ENCODE data around the gene VIPR2.
A peak's percentile ranks its signal among the peaks of the same experiment; 100 is the strongest.

The VIPR2 gene

GRCh38 chr7:159169391-159169790 is 24.7 kb upstream of the VIPR2 start:
- Histone ChIP-seq H3K14ac (ENCODE audit: low read length) (peak overlapping the region; percentile 2), H3K4me3 (ENCODE audit: low read length in 2 of 2) (no peak overlapping the region), H3K27me3 (ENCODE audit: control insufficient read depth in 3 of 3, insufficient read depth in 3 of 3, low read depth in 1 of 3, low read length in 3 of 3) (peaks cover 0 to 2% (median 0%) of the 10 kb centered on the region in 3 experiments), H3K18ac (ENCODE audit: low read length) (peak overlapping the region; percentile 19), H4K91ac (ENCODE audit: low read depth, low read length, poor library complexity) (no peak overlapping the region), H3K36me3 (replicated peaks in 1 of 2; ENCODE audit: control insufficient read depth in 2 of 2, insufficient read depth in 2 of 2, low read length in 2 of 2) (no peaks in the 10 kb centered on the region), H3K27ac (replicated peaks; ENCODE audit: low read length) (no peak overlapping the region), H3K4ac (ENCODE audit: low read length) (no peak overlapping the region), H3K79me1 (ENCODE audit: low read depth, low read length) (peaks cover 3% of the 10 kb centered on the region), H4K8ac (ENCODE audit: low read depth, low read length) (no peak overlapping the region), H2BK5ac (ENCODE audit: low read length) (no peak overlapping the region), H3K23ac (ENCODE audit: low read depth, low read length, poor library complexity) (peak overlapping the region; percentile 94), H2AFZ (ENCODE audit: low read length) (no peak overlapping the region), H3K9ac (ENCODE audit: low read depth, low read length, poor library complexity) (no peak overlapping the region), H2AK5ac (ENCODE audit: low read depth, low read length) (no peak overlapping the region), H3K4me2 (ENCODE audit: insufficient read depth, low read length, poor library complexity, severe bottlenecking) (no peak overlapping the region), H3K9me3 (replicated peaks in 1 of 2; ENCODE audit: control insufficient read depth in 2 of 2, insufficient read depth in 1 of 2, low read depth in 1 of 2, low read length in 2 of 2) (peaks cover 3 to 13% of the 10 kb centered on the region in 2 donors), H3K4me1 (ENCODE audit: control insufficient read depth in 2 of 2, insufficient read depth in 1 of 2, low read depth in 1 of 2, low read length in 2 of 2) (no peaks in the 10 kb centered on the region), H2BK12ac (ENCODE audit: low read length) (no peak overlapping the region), H2BK15ac (ENCODE audit: low read length) (peak overlapping the region; percentile 18), H2BK120ac (ENCODE audit: low read depth, low read length) (no peak overlapping the region)
- no peak for DNase-seq (ENCODE audit: low spot score)
- WGBS, 2 donors (ENCODE audit: extremely low coverage in 2 of 2, insufficient read length in 2 of 2, insufficient replicate concordance in 1 of 2) = no CpG with 5 or more reads among the region's 17 CpGs

- Histone ChIP-seq H3K4me1 (ENCODE audit: control insufficient read depth in 2 of 2, insufficient read depth in 1 of 2, low read depth in 1 of 2, low read length in 2 of 2) (no peaks in the 10 kb centered on the region), H3K4ac (ENCODE audit: low read length) (no peak overlapping the region), H2AFZ (ENCODE audit: low read length) (no peak overlapping the region), H4K91ac (ENCODE audit: low read depth, low read length, poor library complexity) (no peak overlapping the region), H3K36me3 (replicated peaks in 1 of 2; ENCODE audit: control insufficient read depth in 2 of 2, insufficient read depth in 2 of 2, low read length in 2 of 2) (no peaks in the 10 kb centered on the region), H3K23ac (ENCODE audit: low read depth, low read length, poor library complexity) (no peak overlapping the region), H3K4me2 (ENCODE audit: insufficient read depth, low read length, poor library complexity, severe bottlenecking) (no peak overlapping the region), H3K9me3 (replicated peaks in 1 of 2; ENCODE audit: control insufficient read depth in 2 of 2, insufficient read depth in 1 of 2, low read depth in 1 of 2, low read length in 2 of 2) (peaks cover 3 to 11% of the 10 kb centered on the region in 2 donors), H3K18ac (ENCODE audit: low read length) (peak overlapping the region; percentile 42), H2BK12ac (ENCODE audit: low read length) (peak overlapping the region; percentile 58), H3K4me3 (ENCODE audit: low read length in 2 of 2) (no peak overlapping the region), H3K9ac (ENCODE audit: low read depth, low read length, poor library complexity) (peak overlapping the region; percentile 44), H3K14ac (ENCODE audit: low read length) (no peak overlapping the region), H2BK5ac (ENCODE audit: low read length) (no peak overlapping the region), H2AK5ac (ENCODE audit: low read depth, low read length) (no peak overlapping the region), H3K27me3 (ENCODE audit: control insufficient read depth in 3 of 3, insufficient read depth in 3 of 3, low read depth in 1 of 3, low read length in 3 of 3) (no peaks in the 10 kb centered on the region), H3K79me1 (ENCODE audit: low read depth, low read length) (peaks cover 3% of the 10 kb centered on the region), H2BK15ac (ENCODE audit: low read length) (no peak overlapping the region), H3K27ac (replicated peaks; ENCODE audit: low read length) (no peak overlapping the region), H2BK120ac (ENCODE audit: low read depth, low read length) (no peak overlapping the region), H4K8ac (ENCODE audit: low read depth, low read length) (no peak overlapping the region)
- no CpG with 5 or more reads among the region's 15 CpGs for WGBS, 2 donors (ENCODE audit: extremely low coverage in 2 of 2, insufficient read length in 2 of 2, insufficient replicate concordance in 1 of 2)
- no peak for DNase-seq (ENCODE audit: low spot score)
These were observed 22.5 kb upstream of the VIPR2 start for GRCh38 chr7:159167139-159167538.

GRCh38 chr7:159166530-159166929 is 21.9 kb upstream of the VIPR2 start:
- H4K91ac ChIP-seq (ENCODE audit: low read depth, low read length, poor library complexity) = no peak overlapping the region
- H2BK120ac ChIP-seq (ENCODE audit: low read depth, low read length) = no peak overlapping the region
- DNase-seq (ENCODE audit: low spot score) = no peak
- H2AFZ ChIP-seq (ENCODE audit: low read length) = no peak overlapping the region
- H3K9ac ChIP-seq (ENCODE audit: low read depth, low read length, poor library complexity) = no peak overlapping the region
- no peak overlapping the region for H2BK5ac ChIP-seq (ENCODE audit: low read length)
- no peak overlapping the region for H4K8ac ChIP-seq (ENCODE audit: low read depth, low read length)
- H3K79me1 ChIP-seq (ENCODE audit: low read depth, low read length) = peaks cover 3% of the 10 kb centered on the region
- H3K4ac ChIP-seq (ENCODE audit: low read length) = no peak overlapping the region
- H3K18ac ChIP-seq (ENCODE audit: low read length) = no peak overlapping the region
- no peak overlapping the region for H2AK5ac ChIP-seq (ENCODE audit: low read depth, low read length)
- H3K4me2 ChIP-seq (ENCODE audit: insufficient read depth, low read length, poor library complexity, severe bottlenecking) = no peak overlapping the region
- H2BK15ac ChIP-seq (ENCODE audit: low read length) = no peak overlapping the region
- peak overlapping the region in 1 of 2 donors; percentile 54 for H3K4me3 ChIP-seq (ENCODE audit: low read length in 2 of 2)
- no peak overlapping the region for H3K27ac ChIP-seq (replicated peaks; ENCODE audit: low read length)
- no peaks in the 10 kb centered on the region for H3K4me1 ChIP-seq (ENCODE audit: control insufficient read depth in 2 of 2, insufficient read depth in 1 of 2, low read depth in 1 of 2, low read length in 2 of 2)
- peaks cover 3 to 11% of the 10 kb centered on the region in 2 donors for H3K9me3 ChIP-seq (replicated peaks in 1 of 2; ENCODE audit: control insufficient read depth in 2 of 2, insufficient read depth in 1 of 2, low read depth in 1 of 2, low read length in 2 of 2)
- no peaks in the 10 kb centered on the region for H3K27me3 ChIP-seq (ENCODE audit: control insufficient read depth in 3 of 3, insufficient read depth in 3 of 3, low read depth in 1 of 3, low read length in 3 of 3)
- H3K14ac ChIP-seq (ENCODE audit: low read length) = no peak overlapping the region
- no peak overlapping the region for H3K23ac ChIP-seq (ENCODE audit: low read depth, low read length, poor library complexity)
- H2BK12ac ChIP-seq (ENCODE audit: low read length) = no peak overlapping the region
- no CpG with 5 or more reads among the region's 3 CpGs for WGBS, 2 donors (ENCODE audit: extremely low coverage in 2 of 2, insufficient read length in 2 of 2, insufficient replicate concordance in 1 of 2)
- no peaks in the 10 kb centered on the region for H3K36me3 ChIP-seq (replicated peaks in 1 of 2; ENCODE audit: control insufficient read depth in 2 of 2, insufficient read depth in 2 of 2, low read length in 2 of 2)

GRCh38 chr7:159165352-159165751 is 20.7 kb upstream of the VIPR2 start:
- Histone ChIP-seq H3K18ac (ENCODE audit: low read length) (no peak overlapping the region), H3K9me3 (replicated peaks in 1 of 2; ENCODE audit: control insufficient read depth in 2 of 2, insufficient read depth in 1 of 2, low read depth in 1 of 2, low read length in 2 of 2) (peaks cover 3 to 11% of the 10 kb centered on the region in 2 donors), H3K36me3 (replicated peaks in 1 of 2; ENCODE audit: control insufficient read depth in 2 of 2, insufficient read depth in 2 of 2, low read length in 2 of 2) (no peaks in the 10 kb centered on the region), H3K27me3 (ENCODE audit: control insufficient read depth in 3 of 3, insufficient read depth in 3 of 3, low read depth in 1 of 3, low read length in 3 of 3) (no peaks in the 10 kb centered on the region), H3K4me1 (ENCODE audit: control insufficient read depth in 2 of 2, insufficient read depth in 1 of 2, low read depth in 1 of 2, low read length in 2 of 2) (no peaks in the 10 kb centered on the region), H2BK15ac (ENCODE audit: low read length) (no peak overlapping the region), H3K14ac (ENCODE audit: low read length) (no peak overlapping the region), H2BK5ac (ENCODE audit: low read length) (no peak overlapping the region), H2AFZ (ENCODE audit: low read length) (no peak overlapping the region), H3K4me3 (ENCODE audit: low read length in 2 of 2) (no peak overlapping the region), H2BK120ac (ENCODE audit: low read depth, low read length) (no peak overlapping the region), H3K4ac (ENCODE audit: low read length) (no peak overlapping the region), H3K27ac (replicated peaks; ENCODE audit: low read length) (no peak overlapping the region), H3K23ac (ENCODE audit: low read depth, low read length, poor library complexity) (no peak overlapping the region), H2AK5ac (ENCODE audit: low read depth, low read length) (no peak overlapping the region), H3K4me2 (ENCODE audit: insufficient read depth, low read length, poor library complexity, severe bottlenecking) (no peak overlapping the region), H4K8ac (ENCODE audit: low read depth, low read length) (no peak overlapping the region), H2BK12ac (ENCODE audit: low read length) (no peak overlapping the region), H4K91ac (ENCODE audit: low read depth, low read length, poor library complexity) (no peak overlapping the region), H3K9ac (ENCODE audit: low read depth, low read length, poor library complexity) (no peak overlapping the region), H3K79me1 (ENCODE audit: low read depth, low read length) (peaks cover 3% of the 10 kb centered on the region)
- no peak for DNase-seq (ENCODE audit: low spot score)
- no CpG with 5 or more reads among the region's 6 CpGs for WGBS, 2 donors (ENCODE audit: extremely low coverage in 2 of 2, insufficient read length in 2 of 2, insufficient replicate concordance in 1 of 2)
